Cortex of kidney (tissue), 1 donor: ENCODE measurements around the gene PKNOX1.
"Not testable (repeated sequence)": the region's sequence is repeated elsewhere in the genome, so short reads cannot be mapped to it uniquely, and the experiment has no call there.

Experiments used
- DNase-seq: peaks from one replicate; lab custom pipeline; 2025; lab: John Stamatoyannopoulos, UW

The PKNOX1 gene

GRCh38 chr21:43020771-43021170, 46.4 kb downstream of the PKNOX1 start:
- no peak for DNase-seq

- no peak for DNase-seq
Measured at GRCh38 chr21:43021191-43021590, 46.8 kb downstream of the PKNOX1 start.

- no peak for DNase-seq
Measured at GRCh38 chr21:43021756-43022600, 47.6 kb downstream of the PKNOX1 start.

GRCh38 chr21:43023175-43023574, 48.8 kb downstream of the PKNOX1 start:
- DNase-seq, result no peak

GRCh38 chr21:43024439-43025136, 50.2 kb downstream of the PKNOX1 start:
- no peak for DNase-seq

GRCh38 chr21:43025636-43026180, 51.3 kb downstream of the PKNOX1 start:
- no peak for DNase-seq

GRCh38 chr21:43027846-43028731, 53.7 kb downstream of the PKNOX1 start:
- no peak for DNase-seq

- DNase-seq, result no peak
Measured at GRCh38 chr21:43029785-43030184, 55.4 kb downstream of the PKNOX1 start.

GRCh38 chr21:43031121-43031619, 56.8 kb downstream of the PKNOX1 start:
- DNase-seq, result no peak

GRCh38 chr21:43034101-43034500, 59.7 kb downstream of the PKNOX1 start:
- no peak for DNase-seq

GRCh38 chr21:43034826-43035225, 60.5 kb downstream of the PKNOX1 start:
- no peak for DNase-seq

- not testable (repeated sequence) for DNase-seq
Measured at GRCh38 chr21:43036889-43037288, 62.5 kb downstream of the PKNOX1 start.

GRCh38 chr21:43037918-43038658, 63.7 kb downstream of the PKNOX1 start:
- DNase-seq, result not testable (repeated sequence)

- not testable (repeated sequence) for DNase-seq
Measured at GRCh38 chr21:43038659-43039044, 64.3 kb downstream of the PKNOX1 start.

GRCh38 chr21:43042169-43042568, 67.8 kb downstream of the PKNOX1 start:
- not testable (repeated sequence) for DNase-seq

- DNase-seq, result not testable (repeated sequence)
Measured at GRCh38 chr21:43043291-43043690, 68.9 kb downstream of the PKNOX1 start.

GRCh38 chr21:43044547-43044946, 70.2 kb downstream of the PKNOX1 start:
- DNase-seq, result not testable (repeated sequence)

GRCh38 chr21:43045165-43045875, 71.0 kb downstream of the PKNOX1 start:
- not testable (repeated sequence) for DNase-seq

- DNase-seq, result not testable (repeated sequence)
Measured at GRCh38 chr21:43045876-43046821, 71.8 kb downstream of the PKNOX1 start.
